Motor neuron (in vitro differentiated cells): ENCODE measurements around the gene ENTHD1. TPM values are rescaled to one million over a fixed set of nuclear protein-coding genes. Genes with fewer than 3 reads are reported as not detected.

Experiments used
- ATAC-seq, 8 experiments: fragments of 200-7000 bp; cut with Tn5 transposase; replicated peaks in 6 of 8; 2 replicates each; pipeline ENCODE4 v1.8.0; 2021; ENCODE audit warnings: mild to moderate bottlenecking in 8 of 8, moderate library complexity in 8 of 8
- H3K27ac ChIP-seq, 2 donors: fragments of 250-450 bp; sonication (Bioruptor Pico); 2 replicates each; pipeline ENCODE4 v1.9.0; 2021; ENCODE audit warnings: antibody characterized with exemption in 2 of 2, mild to moderate bottlenecking in 2 of 2, moderate library complexity in 1 of 2
- H3K4me1 ChIP-seq, 2 donors: fragments of 250-450 bp; sonication (Bioruptor Pico); replicated peaks in 1 of 2; 2 replicates each; pipeline ENCODE4 v1.6.1; 2021; ENCODE audit warnings: antibody characterized with exemption in 2 of 2, mild to moderate bottlenecking in 2 of 2, moderate library complexity in 1 of 2
- H3K4me3 ChIP-seq, 5 donors: fragments of 250-450 bp; sonication (Bioruptor Pico); 2 replicates each; pipeline ENCODE4 v1.9.0; 2021; ENCODE audit warnings: antibody characterized with exemption in 5 of 5, mild to moderate bottlenecking in 5 of 5, moderate library complexity in 4 of 5
- WGBS, 10 experiments: fragments of 450-650 bp; shearing (Covaris generic); methylation state at CpG; one replicate each; pipeline ENCODE4 v1.0.0; 2022; 5-methylcytosine and 5-hydroxymethylcytosine counted together
- in situ Hi-C, 9 experiments: fragments of 400-800 bp; cut with MboI; loops; one replicate each; pipeline ENCODE4 v1.15.0; 2021; ENCODE audit warnings: low sequenced_read_pairs in 9 of 9, low pct_unique_long_range_greater_than_20kb in 2 of 9; ENCODE audit not compliant: unreplicated experiment in 9 of 9
- total RNA-seq, 8 experiments: library from RNA; unstranded; fragments of 300-600 nt; gene quantifications; 2 replicates each; pipeline versions ENCODE4 v1.2.3 to v1.2.4, GENCODE V29; 2022

The ENTHD1 gene
- total RNA-seq, 8 experiments from 2014 or later: 0.04 to 0.38 TPM; not detected in 6

DNA sequence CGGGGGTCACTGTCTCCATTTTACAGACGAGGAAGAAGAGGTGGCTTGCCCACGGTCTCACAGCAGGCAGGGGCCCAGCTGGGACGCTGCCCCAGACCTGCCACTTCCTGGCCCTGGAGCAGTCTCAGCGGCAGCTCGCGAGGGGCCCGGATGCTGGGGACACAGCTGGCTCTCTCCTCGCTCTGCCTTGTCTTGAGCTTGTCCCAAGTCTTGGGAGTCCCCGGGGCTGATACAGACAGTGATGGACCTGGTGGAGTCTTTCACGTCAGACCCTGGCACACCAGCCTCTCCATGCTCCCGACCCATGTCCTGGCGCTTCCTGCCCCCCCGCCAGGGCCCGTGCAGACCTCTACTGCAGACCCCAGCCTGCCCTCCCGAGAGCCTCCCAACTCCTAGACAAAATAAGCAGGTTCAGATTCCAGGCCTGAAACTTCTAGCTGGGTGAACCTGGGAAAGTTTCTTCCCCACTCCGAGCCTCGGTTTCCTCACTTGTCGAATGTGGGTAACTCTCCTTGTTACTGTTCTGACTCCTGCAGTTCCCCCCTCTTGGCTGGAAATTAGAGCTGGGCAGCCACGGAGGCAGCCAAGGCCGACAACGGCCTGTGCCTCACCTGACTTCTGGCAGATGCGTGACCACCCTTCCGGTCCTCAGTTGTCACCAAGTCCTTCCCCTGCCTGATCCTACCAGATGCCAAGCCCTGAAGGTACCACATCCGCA lies 177.6 kb downstream of the ENTHD1 start:
- no peak for ATAC-seq
- Histone ChIP-seq H3K27ac (no peak overlapping the region), H3K4me1 (peaks cover 26 to 38% of the 10 kb centered on the region in 2 donors), H3K4me3 (no peak overlapping the region)
- in situ Hi-C loops: no loop called here
- WGBS, 10 experiments: 40 to 100% (median 85%) methylated on average over 1 to 9 of the region's 25 CpGs; no CpG with 5 or more reads in 3 of the 10 experiments

DNA sequence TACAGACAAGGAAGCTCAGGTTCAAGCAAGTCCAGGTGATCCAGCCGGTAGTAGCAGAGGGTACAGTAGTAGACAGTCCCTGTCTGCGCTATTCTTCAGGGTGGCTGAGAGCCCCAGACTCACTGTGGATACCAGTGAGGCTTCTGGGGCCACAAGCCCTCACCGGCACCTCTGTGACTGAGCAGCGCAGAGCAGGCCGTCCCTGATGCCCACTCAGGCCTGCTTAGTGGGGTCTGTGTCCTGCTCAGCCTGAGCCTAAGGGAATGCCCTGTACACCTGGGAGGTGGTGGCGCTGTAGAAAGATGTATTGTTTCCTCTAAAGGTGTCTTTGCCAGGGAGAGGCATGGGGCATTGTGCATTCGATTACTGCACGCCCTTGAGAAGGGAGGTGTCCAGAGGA lies 179.2 kb downstream of the ENTHD1 start:
- WGBS, 10 experiments: 20 to 100% (median 96%) methylated on average over 1 to 2 of the region's 8 CpGs; no CpG with 5 or more reads in 6 of the 10 experiments
- Histone ChIP-seq H3K4me3 (no peak overlapping the region), H3K4me1 (peaks cover 17 to 24% of the 10 kb centered on the region in 2 donors), H3K27ac (no peak overlapping the region)
- ATAC-seq: no peak
- in situ Hi-C loops: no loop called here

DNA sequence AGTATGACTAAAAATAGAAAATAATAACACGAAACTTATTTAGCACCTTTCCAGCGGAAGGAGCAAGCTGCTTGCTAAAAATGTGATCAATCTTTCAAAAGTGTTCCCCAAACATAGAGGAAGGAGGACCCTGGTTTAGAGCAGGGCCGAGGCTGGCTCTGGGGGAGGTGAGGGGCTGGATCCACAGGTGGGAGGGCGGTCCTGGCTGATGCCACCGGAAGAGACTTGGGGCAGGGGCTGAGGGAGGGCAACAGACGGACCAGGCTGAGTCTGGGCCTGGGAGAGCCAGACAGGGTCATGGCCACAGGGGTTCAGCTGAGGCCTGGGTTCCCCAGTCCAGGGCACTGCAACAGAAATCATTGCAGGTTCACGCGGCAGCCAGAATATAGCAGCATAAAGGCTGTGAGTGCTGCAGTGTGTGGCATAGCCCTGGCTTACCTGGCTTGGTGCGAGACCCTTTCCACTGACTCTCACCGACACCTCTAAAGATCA lies 179.7 kb downstream of the ENTHD1 start:
- H3K27ac ChIP-seq: no peak overlapping the region
- ATAC-seq: no peak
- WGBS, 10 experiments: 34 to 100% (median 83%) methylated on average over 1 to 4 of the region's 10 CpGs; no CpG with 5 or more reads in 3 of the 10 experiments
- no peak overlapping the region for H3K4me3 ChIP-seq
- peaks cover 17 to 24% of the 10 kb centered on the region in 2 donors for H3K4me1 ChIP-seq
- in situ Hi-C loops: no loop called here

DNA sequence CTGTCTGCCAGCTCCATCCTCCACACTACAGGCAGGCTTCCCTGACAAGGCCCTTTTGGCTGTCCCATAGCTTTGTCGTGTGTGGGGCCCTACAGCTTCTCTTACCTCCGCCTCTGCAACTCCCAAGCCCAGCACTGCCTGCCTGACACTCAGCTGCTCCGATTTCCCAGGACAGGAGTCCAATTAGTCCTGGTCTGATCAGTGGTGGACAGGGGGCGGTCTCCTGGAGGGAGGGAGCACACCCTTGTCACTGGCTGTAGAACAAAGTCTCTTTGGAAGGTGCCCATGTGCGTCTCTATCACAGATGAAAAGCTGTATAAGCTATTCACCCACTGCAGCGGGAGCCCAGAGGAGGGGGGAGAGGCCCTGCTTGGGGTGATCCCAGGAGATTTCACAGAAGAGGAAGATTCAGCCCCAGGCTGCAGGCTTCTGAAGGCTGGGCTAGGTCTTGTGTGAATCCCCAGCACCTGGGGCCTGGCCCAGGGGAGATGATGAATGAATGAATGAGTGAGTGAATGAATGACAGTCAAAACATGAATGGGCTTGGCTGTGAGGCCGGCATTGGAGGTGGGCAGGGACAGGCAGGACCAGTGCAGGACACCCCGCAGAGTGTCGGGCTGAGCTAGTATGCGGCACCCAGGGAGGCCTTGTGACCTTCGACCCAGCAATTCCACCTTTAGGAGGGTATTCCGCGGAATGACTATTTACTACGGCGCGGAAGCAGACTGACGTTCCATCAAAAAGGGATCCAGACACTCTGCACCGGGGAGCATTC lies 180.6 kb downstream of the ENTHD1 start:
- Histone ChIP-seq H3K4me1 (peaks cover 22 to 28% of the 10 kb centered on the region in 2 donors), H3K4me3 (no peak overlapping the region), H3K27ac (no peak overlapping the region)
- WGBS, 10 experiments: 17 to 100% (median 60%) methylated on average over 1 to 16 of the region's 18 CpGs; no CpG with 5 or more reads in 4 of the 10 experiments
- in situ Hi-C loops: no loop called here
- ATAC-seq: peak in 5 of 8 experiments; percentile 66 to 71 (median 69)

DNA sequence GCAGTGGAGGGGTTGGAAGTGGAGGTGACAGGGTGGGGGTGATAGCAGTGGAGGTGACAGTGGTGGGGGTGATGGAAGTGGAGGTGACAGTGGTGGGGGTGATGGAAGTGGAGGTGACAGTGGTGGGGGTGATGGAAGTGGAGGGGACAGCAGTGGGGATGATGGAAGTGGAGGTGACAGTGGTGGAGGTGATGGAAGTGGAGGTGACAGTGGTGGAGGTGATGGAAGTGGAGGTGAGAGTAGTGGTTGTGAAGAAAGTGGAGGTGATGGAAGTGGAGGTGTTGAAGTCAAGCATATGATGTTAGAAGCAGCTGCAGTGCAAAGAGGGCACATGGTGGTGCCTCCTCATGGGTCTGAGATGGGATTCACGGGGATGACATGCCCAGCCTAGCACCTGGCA lies 181.5 kb downstream of the ENTHD1 start:
- no peak overlapping the region for H3K4me3 ChIP-seq
- in situ Hi-C loops: no loop called here
- no peak for ATAC-seq
- H3K4me1 ChIP-seq: peaks cover 27 to 30% of the 10 kb centered on the region in 2 donors
- 0 to 100% (median 60%) methylated on average over 1 of the region's 1 CpG; no CpG with 5 or more reads in 7 of the 10 experiments for WGBS, 10 experiments
- H3K27ac ChIP-seq: no peak overlapping the region

DNA sequence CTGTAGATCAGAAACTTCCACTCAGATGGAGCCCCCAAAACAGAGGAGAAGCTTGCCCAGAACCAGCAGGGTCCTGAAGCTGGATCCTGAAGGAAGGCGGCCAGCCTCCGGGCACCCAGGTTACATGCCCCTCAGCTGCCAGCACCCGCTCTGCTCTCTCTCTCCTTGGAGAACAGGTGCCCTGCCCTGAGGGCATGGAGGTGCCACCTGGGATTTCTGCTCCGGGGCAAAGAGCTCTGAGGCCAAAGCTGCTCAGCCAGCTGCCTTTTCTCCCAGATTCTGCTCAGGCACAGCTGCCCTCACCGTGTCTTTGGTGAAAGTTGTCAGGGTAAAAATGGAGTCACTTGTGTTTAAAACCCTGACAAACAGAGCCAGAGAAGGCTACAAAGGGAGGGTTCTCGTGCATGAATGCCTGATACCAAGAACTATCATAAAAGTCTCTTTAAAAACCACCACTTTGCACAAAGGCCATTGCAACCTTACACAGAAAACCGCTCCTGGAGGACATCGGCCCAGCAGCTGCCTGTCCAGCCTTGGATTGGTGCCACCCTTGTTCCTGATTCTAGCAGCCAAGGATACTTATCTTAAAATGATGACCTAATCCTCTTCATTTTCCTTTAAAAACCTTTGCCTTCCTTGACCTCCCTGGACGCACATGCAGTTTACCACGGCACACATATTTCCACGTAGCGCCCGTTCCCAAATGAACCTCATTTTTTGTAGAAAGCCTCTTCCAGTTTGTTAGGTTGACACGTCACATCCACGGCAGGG lies 183.0 kb downstream of the ENTHD1 start:
- in situ Hi-C loops: no loop called here
- no peak for ATAC-seq
- peaks cover 35 to 38% of the 10 kb centered on the region in 2 donors for H3K4me1 ChIP-seq
- H3K4me3 ChIP-seq: no peak overlapping the region
- no peak overlapping the region for H3K27ac ChIP-seq
- WGBS, 10 experiments: 17 to 91% (median 80%) methylated on average over 1 to 12 of the region's 15 CpGs; no CpG with 5 or more reads in 2 of the 10 experiments

DNA sequence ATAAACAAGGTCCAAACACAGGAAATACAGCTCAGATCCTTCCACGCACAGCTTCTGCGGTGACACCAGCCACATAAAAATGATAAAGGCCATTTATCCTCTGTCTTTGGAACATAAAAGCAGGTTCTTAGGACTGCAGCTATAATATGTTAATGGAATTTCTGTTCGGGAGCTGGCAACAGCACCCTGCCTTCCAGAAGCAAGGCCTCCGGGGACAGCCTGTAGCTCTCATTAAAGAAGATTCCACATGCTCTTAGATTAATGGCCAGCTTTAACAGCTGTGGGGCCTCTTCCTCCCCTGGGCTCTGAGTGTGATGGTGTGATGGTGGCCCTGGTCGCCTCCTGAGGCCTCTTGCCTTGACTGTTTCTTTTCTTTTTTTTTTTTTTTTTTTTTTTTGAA lies 185.7 kb downstream of the ENTHD1 start:
- no peak overlapping the region for H3K4me3 ChIP-seq
- peak in 6 of 8 experiments; percentile 29 to 79 (median 61) for ATAC-seq
- peaks cover 41 to 52% of the 10 kb centered on the region in 2 donors for H3K4me1 ChIP-seq
- 0 to 90% (median 38%) methylated on average over 1 to 4 of the region's 5 CpGs; no CpG with 5 or more reads in 3 of the 10 experiments for WGBS, 10 experiments
- in situ Hi-C loops: no loop called here
- peak overlapping the region in 1 of 2 donors; percentile 61 for H3K27ac ChIP-seq

DNA sequence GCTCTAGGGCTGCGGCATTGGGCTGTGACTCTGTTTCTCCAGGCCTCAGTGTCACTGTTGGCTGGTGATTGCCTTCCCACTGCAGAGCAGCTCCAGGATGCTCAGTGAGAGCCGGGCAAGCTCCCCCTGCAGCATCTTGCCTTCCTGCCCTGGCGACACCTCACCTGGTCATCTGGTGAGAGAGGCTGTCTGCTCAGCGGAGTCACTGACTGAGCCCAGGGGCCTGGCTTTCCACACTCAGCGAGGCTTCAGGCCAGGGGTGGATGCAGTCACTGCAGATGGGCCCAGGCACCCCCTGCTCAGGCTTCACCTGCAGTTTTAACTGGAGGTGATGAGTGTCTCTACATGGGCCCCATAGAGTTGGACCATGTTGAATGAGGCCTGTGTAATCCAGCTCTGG lies 186.2 kb downstream of the ENTHD1 start:
- in situ Hi-C loops: no loop called here
- 80 to 100% (median 100%) methylated on average over 1 to 2 of the region's 5 CpGs; no CpG with 5 or more reads in 7 of the 10 experiments for WGBS, 10 experiments
- peak in 5 of 8 experiments; percentile 6 to 42 (median 27) for ATAC-seq
- peak overlapping the region in 1 of 2 donors; percentile 61 for H3K27ac ChIP-seq
- H3K4me3 ChIP-seq: no peak overlapping the region
- peaks cover 37 to 48% of the 10 kb centered on the region in 2 donors for H3K4me1 ChIP-seq

DNA sequence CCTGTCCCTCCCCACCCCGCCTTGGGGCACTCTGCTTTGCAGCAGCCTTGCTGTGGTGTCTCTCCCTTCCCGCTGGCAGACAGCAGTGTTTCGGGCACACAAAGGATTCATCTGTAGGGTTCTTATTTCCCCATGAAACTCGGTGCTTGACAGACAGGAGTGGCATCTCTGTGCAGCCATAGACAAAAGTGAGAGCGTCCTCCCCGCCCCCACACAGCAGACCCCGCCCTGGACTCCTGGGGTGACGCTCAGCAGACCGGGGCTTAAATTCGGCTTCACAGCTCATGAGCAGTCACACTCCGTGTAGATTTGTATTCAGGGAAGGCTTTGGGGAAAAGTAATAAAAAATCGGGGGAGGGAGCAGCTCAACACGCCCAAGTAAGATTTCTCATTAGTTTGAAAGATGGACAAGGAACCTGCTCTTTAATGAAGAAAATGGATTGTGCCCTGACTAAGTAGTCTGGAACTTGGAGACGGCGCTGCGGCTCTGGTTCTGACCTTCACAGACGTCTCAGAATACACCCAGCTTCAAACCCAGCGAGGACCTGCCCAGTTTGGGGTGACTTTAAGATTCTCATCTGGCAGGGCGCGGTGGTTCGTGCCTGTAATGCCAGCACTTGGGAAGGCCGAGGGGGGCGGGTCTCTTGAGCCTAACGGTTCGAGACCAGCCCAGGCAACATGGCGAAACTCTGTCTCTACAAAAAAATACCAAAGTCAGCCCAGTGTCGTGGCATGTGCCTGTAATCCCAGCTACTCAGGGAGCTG lies 187.0 kb downstream of the ENTHD1 start:
- 15 to 100% (median 67%) methylated on average over 2 to 12 of the region's 27 CpGs; no CpG with 5 or more reads in 1 of the 10 experiments for WGBS, 10 experiments
- in situ Hi-C loops: no loop called here
- peaks cover 36 to 47% of the 10 kb centered on the region in 2 donors for H3K4me1 ChIP-seq
- peak in 5 of 8 experiments; percentile 9 to 37 (median 32) for ATAC-seq
- no peak overlapping the region for H3K27ac ChIP-seq
- no peak overlapping the region for H3K4me3 ChIP-seq

DNA sequence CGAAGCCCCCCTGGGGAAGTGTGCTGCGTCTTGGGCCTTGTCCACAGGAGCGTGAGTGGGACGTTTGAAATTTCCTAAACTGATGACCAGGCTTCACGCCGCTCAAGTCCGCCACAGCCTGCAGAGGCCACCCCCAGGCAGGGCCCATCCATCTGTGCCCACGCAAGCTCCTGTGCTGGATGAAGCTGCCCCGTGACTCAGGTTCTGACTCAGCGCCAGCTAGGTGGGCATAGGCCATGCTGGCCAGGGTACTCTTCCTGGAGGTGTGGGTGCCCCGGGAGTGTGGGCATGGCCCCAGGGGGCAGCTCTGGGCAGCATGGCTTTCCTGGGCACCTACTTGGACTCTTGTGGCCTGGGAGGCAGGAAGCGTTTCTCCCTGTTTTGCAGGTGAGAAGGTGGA lies 188.2 kb downstream of the ENTHD1 start:
- in situ Hi-C loops: no loop called here
- Histone ChIP-seq H3K4me1 (peaks cover 38 to 47% of the 10 kb centered on the region in 2 donors), H3K27ac (no peak overlapping the region), H3K4me3 (no peak overlapping the region)
- no peak for ATAC-seq
- 76 to 83% (median 79%) methylated on average over 4 to 6 of the region's 12 CpGs; no CpG with 5 or more reads in 7 of the 10 experiments for WGBS, 10 experiments

DNA sequence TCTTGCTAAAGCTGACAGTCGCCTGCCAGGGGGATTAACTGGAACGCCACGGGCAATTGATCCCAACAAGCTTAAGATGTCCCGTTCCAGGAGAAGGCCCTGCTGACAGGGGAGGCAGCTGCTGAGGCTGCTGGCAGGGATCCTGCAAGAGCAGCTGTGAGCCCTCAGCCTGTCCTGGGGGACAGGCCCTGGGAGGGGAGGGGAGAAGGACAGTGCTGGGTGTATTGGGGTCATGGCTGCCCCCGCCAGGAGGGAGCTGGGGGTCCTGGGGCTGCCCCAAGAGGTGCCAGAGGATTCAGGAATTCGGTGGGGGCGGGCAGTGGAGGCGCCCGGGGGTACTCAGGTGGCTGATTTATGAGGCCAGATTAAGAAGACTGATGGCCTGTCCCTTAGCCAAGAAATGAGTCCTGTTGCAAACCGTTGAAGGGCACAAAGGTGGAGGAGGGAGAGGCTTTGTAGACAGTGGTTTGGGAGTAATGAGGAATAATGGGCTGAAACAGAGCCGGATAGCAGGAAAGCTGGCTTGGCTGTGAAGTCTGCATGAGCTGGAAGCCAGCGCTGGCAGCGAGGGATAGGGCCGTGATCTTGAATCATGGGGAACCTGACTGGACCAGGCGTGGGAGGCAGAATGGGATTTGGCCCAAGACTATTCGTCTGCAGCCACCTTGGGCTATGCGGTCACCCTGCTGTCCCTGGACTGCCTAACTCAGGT lies 189.5 kb downstream of the ENTHD1 start:
- in situ Hi-C loops: no loop called here
- no peak overlapping the region for H3K27ac ChIP-seq
- 47 to 100% (median 49%) methylated on average over 1 to 6 of the region's 17 CpGs; no CpG with 5 or more reads in 7 of the 10 experiments for WGBS, 10 experiments
- H3K4me1 ChIP-seq: peaks cover 51 to 59% of the 10 kb centered on the region in 2 donors
- no peak overlapping the region for H3K4me3 ChIP-seq
- ATAC-seq: peak in 4 of 8 experiments; percentile 12 to 66 (median 22)
